Natural killer cell (primary cell): Measurements from ENCODE around the gene SPATA2. TPM values are rescaled to one million over a fixed set of nuclear protein-coding genes. Genes with fewer than 3 reads are reported as not detected.
A peak's percentile ranks its signal among the peaks of the same experiment; 100 is the strongest.

Source experiments
- ATAC-seq, 3 donors: fragments of 150-1000 bp in 2 of 3; fragments of 200-7000 bp in 1 of 3; cut with Tn5 transposase; 1 replicate in 1 of 3; 2 replicates in 2 of 3; pipeline ENCODE4 v1.10.0; 2021; ENCODE audit warnings: mild to moderate bottlenecking in 2 of 3, moderate library complexity in 2 of 3
- DNase-seq, 2 donors: peaks; one replicate each; pipeline versions ENCODE4 v3.0.0 to v3.0.0-alpha.2; 2013 to 2021; ENCODE audit warnings: mixed read lengths in 1 of 2
- H3K27ac ChIP-seq: one replicate; pipeline ENCODE4 v1.5.1; 2013; ENCODE audit warnings: mild to moderate bottlenecking, low read length
- H3K27me3 ChIP-seq: one replicate; pipeline ENCODE4 v1.6.1; 2013; ENCODE audit warnings: low read length; ENCODE audit not compliant: control insufficient read depth, insufficient read depth
- H3K36me3 ChIP-seq: one replicate; pipeline ENCODE4 v1.6.1; 2013; ENCODE audit warnings: low read length; ENCODE audit not compliant: control insufficient read depth, insufficient read depth
- H3K4me1 ChIP-seq: one replicate; pipeline ENCODE4 v1.6.1; 2013; ENCODE audit warnings: low read length; ENCODE audit not compliant: control insufficient read depth, insufficient read depth
- H3K4me3 ChIP-seq: one replicate; pipeline ENCODE4 v1.5.1; 2013; ENCODE audit warnings: low read length
- H3K9me3 ChIP-seq: one replicate; pipeline ENCODE4 v1.6.1; 2013; ENCODE audit warnings: low read length; ENCODE audit not compliant: control insufficient read depth, insufficient read depth
- H3K27ac Mint-ChIP-seq, 2 donors: one replicate each; pipeline ENCODE4 v1.8.0; 2022; ENCODE audit warnings: mild to moderate bottlenecking in 2 of 2, mixed read lengths in 2 of 2, moderate library complexity in 1 of 2
- H3K27me3 Mint-ChIP-seq, 2 donors: one replicate each; pipeline ENCODE4 v1.8.0; 2022; ENCODE audit warnings: low read depth in 2 of 2, mixed read lengths in 2 of 2
- H3K36me3 Mint-ChIP-seq: one replicate; pipeline ENCODE4 v1.8.0; 2022; ENCODE audit warnings: mixed read lengths
- H3K4me1 Mint-ChIP-seq, 2 donors: one replicate each; pipeline ENCODE4 v1.8.0; 2022; ENCODE audit warnings: mixed read lengths in 2 of 2
- H3K4me3 Mint-ChIP-seq: one replicate; pipeline ENCODE4 v1.8.0; 2022; ENCODE audit warnings: mild to moderate bottlenecking, moderate library complexity, mixed read lengths
- H3K9me3 Mint-ChIP-seq, 2 donors: one replicate each; pipeline ENCODE4 v1.8.0; 2022; ENCODE audit warnings: mixed read lengths in 2 of 2
- WGBS: methylation state at CpG from one replicate; pipeline ENCODE4 v1.1.7; 2013; ENCODE audit warnings: missing lambda C conversion rate; ENCODE audit not compliant: insufficient coverage; 5-methylcytosine and 5-hydroxymethylcytosine counted together
- intact Hi-C: fragments of 100-400 bp; cut with micrococcal nuclease; formaldehyde crosslinking; loops from one replicate; pipeline ENCODE4 v1.14.2; 2022
- total RNA-seq, 4 donors: library from RNA; stranded (reverse); fragments of 120-200 nt in 1 of 4; gene quantifications; one replicate each; pipeline versions ENCODE4 v1.2.3 to v1.2.4, GENCODE V29; 2013 to 2022
- TF ChIP-seq, protein P1 (sequence below): fragments of 200-600 bp; IDR thresholded peaks from one replicate; pipeline ENCODE4 v1.8.0; 2022; ENCODE audit warnings: antibody characterized with exemption

SPATA2 gene
- total RNA-seq, 3 donors from 2014 or later (not counting 1 experiment from before 2014, with no cell fraction given) = 16.4 to 25.8 (median 25.1) TPM

DNA sequence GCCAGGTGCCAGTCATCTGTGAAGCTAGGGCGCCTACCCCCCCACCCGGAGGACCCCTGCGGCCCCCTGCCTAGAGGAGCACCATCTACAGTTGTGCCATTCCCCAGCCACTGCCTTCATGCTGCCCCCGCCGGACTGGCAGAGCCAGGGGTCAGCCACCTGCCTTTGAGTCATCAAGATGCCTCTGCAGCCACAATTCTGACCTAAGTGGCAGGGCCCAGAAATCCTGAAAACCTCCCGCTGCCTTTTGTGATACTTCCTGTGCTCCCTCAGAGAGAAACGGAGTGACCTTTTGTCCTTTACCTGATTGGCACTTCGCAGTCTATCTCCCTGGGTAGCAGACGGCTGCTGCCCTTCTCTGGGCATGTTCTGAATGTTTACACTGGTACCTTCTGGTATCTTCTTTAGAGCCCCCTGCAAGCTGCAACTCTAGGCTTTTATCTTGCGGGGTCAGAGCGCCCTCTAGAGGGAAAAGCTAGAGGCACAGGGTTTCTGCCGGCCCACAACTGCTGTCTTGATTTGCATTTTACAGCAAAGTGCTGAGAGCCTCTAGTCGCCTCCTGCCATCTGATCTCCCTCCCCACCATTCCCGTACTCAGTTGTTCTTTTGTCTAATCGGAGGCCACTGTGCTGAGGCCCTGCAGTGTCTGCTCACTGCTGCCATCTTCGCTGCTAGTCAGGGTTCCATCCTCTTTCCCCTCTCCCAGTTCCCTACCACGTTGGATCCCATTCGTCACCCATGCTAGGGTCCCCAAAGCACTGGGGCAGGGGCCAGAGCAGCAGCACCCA is 26.9 kb downstream of the SPATA2 start:
- no peak overlapping the region for H3K27ac ChIP-seq
- no peaks in the 10 kb centered on the region for H3K36me3 Mint-ChIP-seq
- H3K27me3 Mint-ChIP-seq = no peaks in the 10 kb centered on the region
- H3K4me3 Mint-ChIP-seq = no peak overlapping the region
- peak overlapping the region; percentile 69 to 70 for H3K27ac Mint-ChIP-seq
- H3K36me3 ChIP-seq = peaks cover 42% of the 10 kb centered on the region
- H3K4me3 ChIP-seq = no peak overlapping the region
- DNase-seq (peak in 1 of 2 donors; percentile 75), ATAC-seq (peak in 2 of 3 donors; percentile 57 to 59)
- TF ChIP-seq, protein P1, sequence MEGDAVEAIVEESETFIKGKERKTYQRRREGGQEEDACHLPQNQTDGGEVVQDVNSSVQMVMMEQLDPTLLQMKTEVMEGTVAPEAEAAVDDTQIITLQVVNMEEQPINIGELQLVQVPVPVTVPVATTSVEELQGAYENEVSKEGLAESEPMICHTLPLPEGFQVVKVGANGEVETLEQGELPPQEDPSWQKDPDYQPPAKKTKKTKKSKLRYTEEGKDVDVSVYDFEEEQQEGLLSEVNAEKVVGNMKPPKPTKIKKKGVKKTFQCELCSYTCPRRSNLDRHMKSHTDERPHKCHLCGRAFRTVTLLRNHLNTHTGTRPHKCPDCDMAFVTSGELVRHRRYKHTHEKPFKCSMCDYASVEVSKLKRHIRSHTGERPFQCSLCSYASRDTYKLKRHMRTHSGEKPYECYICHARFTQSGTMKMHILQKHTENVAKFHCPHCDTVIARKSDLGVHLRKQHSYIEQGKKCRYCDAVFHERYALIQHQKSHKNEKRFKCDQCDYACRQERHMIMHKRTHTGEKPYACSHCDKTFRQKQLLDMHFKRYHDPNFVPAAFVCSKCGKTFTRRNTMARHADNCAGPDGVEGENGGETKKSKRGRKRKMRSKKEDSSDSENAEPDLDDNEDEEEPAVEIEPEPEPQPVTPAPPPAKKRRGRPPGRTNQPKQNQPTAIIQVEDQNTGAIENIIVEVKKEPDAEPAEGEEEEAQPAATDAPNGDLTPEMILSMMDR = peak; percentile 71
- intact Hi-C loops = loop anchor here (1.0 kb wide), 1 partner anchor 277 kb away; no protein-coding TSS in a partner anchor
- H3K9me3 ChIP-seq = no peaks in the 10 kb centered on the region
- peaks cover 5 to 11% of the 10 kb centered on the region in 2 donors for H3K4me1 Mint-ChIP-seq
- H3K4me1 ChIP-seq = peaks cover 14% of the 10 kb centered on the region
- H3K9me3 Mint-ChIP-seq = no peaks in the 10 kb centered on the region
- WGBS = 82% methylated on average over 18 of the region's 18 CpGs
- no peaks in the 10 kb centered on the region for H3K27me3 ChIP-seq

DNA sequence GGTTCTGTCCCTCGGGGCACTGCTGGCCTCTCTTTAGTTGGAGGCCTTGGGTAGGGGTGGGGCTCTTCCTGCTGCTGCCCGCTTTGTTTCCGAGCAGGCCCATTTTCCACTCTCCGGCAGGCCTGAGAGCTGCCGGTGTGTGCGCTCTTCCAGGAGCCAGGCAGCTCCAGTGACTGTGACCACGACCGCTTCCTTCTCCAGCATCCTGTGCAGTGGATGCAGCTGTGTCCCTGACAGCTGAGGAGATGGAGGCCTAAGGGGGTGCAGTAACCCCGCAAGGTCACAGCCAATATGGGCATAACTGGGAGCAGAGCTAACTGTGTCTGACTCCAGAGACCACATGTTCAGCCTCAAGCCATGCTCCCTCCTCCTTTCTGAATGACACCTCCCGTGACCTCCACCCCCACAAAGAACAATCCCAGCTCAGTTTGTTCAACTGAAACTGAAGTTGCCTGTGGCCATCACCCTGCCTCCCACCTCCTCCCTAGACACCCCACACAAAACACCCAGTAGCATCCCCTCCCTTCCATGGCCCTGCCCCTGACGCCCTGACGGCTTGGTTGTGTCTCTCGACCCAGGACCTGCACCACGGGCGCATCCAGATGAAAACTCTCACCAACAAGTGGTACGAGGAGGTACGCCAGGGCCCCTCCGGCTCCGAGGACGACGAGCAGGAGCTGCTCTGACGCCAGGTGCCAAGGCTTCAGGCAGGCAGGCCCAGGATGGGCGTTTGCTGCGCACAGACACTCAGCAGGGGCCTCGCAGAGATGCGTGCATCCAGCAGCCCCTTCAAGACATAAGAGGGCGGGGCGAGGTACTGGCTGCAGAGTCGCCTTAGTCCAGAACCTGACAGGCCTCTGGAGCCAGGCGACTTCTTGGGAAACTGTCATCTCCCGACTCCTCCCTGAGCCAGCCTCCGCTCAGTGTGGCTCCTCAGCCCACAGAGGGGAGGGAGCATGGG is 27.8 kb downstream of the SPATA2 start:
- intact Hi-C loops = loop anchor here (1.0 kb wide), 1 partner anchor 276 kb away; no protein-coding TSS in a partner anchor
- TF ChIP-seq, protein P1 = no peak
- Histone ChIP-seq H3K27ac (no peak overlapping the region), H3K27me3 (no peaks in the 10 kb centered on the region), H3K9me3 (no peaks in the 10 kb centered on the region), H3K36me3 (peaks cover 45% of the 10 kb centered on the region), H3K4me3 (no peak overlapping the region), H3K4me1 (peaks cover 5% of the 10 kb centered on the region)
- Mint-ChIP-seq H3K4me3 (no peak overlapping the region), H3K27me3 (no peaks in the 10 kb centered on the region), H3K9me3 (no peaks in the 10 kb centered on the region), H3K36me3 (no peaks in the 10 kb centered on the region), H3K4me1 (peaks cover 5 to 11% of the 10 kb centered on the region in 2 donors), H3K27ac (peak overlapping the region in 1 of 2 donors; percentile 42)
- DNase-seq (no peak), ATAC-seq (no peak)
- WGBS = 92% methylated on average over 32 of the region's 32 CpGs

GRCh38 chr20:49886571-49887213 is 28.6 kb downstream of the SPATA2 start:
- H3K4me1 Mint-ChIP-seq = peaks cover 5 to 11% of the 10 kb centered on the region in 2 donors
- WGBS = 94% methylated on average over 30 of the region's 30 CpGs
- DNase-seq (no peak), ATAC-seq (no peak)
- TF ChIP-seq, protein P1 = no peak
- Histone ChIP-seq H3K9me3 (no peaks in the 10 kb centered on the region), H3K4me3 (no peak overlapping the region), H3K36me3 (peaks cover 52% of the 10 kb centered on the region), H3K27ac (no peak overlapping the region), H3K4me1 (no peaks in the 10 kb centered on the region), H3K27me3 (no peaks in the 10 kb centered on the region)
- no peak overlapping the region for H3K4me3 Mint-ChIP-seq
- H3K36me3 Mint-ChIP-seq = no peaks in the 10 kb centered on the region
- no peaks in the 10 kb centered on the region for H3K27me3 Mint-ChIP-seq
- intact Hi-C loops = no loop called here
- peak overlapping the region in 1 of 2 donors; percentile 42 for H3K27ac Mint-ChIP-seq
- H3K9me3 Mint-ChIP-seq = no peaks in the 10 kb centered on the region
